GM19395 (cell line): ENCODE data around the gene GRIP1.

ENCODE experiments used
- ATAC-seq: cut with Tn5 transposase; IDR thresholded peaks from one replicate; pipeline ENCODE4 v1.9.1; 2021; ENCODE audit warnings: mild to moderate bottlenecking, moderate library complexity; ENCODE audit not compliant: unreplicated experiment

GRIP1 gene

DNA sequence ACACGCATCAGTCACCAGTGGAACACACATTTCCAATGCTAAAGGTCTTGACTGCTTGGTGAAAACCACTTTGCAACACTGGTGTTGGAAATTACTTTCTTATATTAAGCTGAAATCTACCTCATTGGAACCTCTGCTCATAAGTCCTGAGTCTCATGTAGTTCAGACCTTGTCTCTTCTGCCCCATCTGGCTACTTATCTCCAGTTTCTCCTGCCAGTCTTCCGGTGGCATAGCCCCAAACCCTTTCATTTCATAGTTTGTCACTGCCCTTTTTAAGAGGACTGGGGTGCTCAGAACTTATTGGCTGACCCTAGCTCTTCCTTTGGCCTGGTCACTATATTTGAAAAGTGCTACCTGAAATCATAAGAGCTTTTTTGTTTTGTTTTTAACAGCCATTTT is 332.9 kb downstream of the GRIP1 start:
- no peak for ATAC-seq

DNA sequence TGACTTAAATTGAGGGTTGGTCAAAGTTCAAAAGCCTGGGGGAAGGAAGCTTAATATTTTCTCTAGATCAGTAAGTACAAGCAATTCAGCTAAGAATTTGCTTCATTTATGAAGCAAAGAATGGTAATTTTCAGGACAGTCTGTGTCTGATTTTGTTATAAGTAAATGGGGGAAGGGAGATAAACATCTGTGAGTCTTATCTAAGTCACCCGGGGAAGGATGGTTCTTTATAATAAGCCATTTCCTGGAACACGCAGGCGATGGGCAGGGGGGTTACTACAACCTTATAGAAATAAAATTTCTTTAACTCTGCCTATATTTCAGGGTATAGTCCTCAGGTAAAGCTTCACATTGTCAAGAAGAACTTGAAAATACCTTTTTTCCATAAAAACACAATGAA is 333.7 kb downstream of the GRIP1 start:
- no peak for ATAC-seq

DNA sequence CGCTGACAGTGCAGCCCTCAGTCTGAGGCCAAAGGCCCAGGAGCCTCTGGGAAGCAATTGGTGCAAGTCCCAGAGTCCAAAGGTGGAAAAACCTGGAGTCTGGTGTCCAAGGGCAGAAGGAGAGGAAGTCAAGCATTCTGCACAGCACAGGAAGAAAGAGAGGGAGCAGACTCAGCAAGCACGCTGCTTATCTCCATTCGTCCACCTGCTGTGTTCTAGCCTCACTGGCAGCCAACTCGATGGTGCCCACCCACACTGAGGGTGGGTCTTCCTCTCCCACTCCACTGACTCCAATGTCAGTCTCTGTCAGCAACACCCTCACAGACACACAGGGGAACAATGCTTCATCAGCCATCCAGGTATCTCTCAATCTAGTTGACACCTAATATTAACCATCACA is 337.8 kb downstream of the GRIP1 start:
- no peak for ATAC-seq

DNA sequence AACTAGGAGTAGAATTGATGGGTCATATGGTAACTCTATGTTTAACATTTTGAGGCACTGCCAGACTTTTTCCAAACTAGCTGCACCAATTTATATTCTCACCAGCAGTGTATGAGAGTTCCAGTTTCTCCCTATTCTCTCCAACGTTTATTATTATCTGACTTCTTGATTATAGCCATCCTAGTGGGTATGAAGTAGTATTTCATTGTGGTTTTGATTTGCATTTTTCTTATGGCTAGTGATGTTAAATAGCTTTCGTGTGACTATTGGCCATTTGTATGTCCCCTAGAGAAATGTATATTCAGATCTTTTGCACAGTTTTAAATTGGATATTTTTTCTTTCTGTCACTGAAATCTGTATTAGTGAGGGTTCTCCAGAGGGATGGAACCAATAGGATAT is 338.7 kb downstream of the GRIP1 start:
- ATAC-seq: no peak

DNA sequence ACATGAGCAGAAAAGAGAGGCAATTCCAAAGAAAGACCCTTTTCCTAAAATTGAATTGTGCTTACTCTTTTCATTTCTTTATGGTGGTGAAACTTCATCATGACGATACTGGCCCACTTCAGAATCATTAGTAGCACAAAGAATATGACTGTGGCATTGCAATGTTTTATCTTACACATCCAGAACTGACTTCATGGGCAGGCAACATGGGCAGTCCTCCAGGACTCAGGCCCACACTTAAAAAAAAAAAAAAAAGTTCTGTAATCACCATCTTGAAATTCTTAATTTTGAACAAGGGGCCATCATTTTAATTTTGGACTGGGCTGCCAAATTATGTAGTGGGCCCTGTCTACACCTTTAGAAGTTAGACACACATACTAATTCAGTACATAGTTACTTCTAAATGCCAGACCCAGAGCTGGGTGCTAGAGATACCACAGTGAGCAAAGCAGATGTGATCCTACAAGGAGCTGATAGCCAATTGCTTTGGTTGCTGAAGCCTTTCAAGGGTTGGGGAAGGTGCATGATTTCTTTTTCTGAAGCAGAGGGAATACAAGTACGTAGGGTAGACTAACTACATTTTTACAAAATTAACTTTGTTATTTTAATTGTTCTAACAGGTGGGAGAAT is 341.4 kb downstream of the GRIP1 start:
- no peak for ATAC-seq

DNA sequence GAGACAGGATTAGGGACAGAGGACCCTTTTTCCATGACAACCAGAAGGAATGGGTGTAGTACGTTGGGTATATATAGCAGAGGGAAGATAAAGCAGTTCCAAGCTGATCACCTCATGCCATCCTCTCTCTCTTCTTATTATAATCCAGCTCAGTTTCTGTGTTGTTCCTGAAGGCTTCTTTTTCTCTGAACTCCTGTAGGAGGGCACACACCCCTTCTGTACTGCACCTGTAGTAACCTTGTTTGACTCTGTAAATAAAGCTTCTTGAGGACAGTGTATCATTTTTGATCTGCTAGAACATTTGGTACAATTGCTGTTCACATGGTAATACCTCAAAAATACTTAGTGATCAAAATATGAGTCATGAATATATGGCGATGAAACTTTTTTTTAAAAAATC is 343.1 kb downstream of the GRIP1 start:
- ATAC-seq: no peak

DNA sequence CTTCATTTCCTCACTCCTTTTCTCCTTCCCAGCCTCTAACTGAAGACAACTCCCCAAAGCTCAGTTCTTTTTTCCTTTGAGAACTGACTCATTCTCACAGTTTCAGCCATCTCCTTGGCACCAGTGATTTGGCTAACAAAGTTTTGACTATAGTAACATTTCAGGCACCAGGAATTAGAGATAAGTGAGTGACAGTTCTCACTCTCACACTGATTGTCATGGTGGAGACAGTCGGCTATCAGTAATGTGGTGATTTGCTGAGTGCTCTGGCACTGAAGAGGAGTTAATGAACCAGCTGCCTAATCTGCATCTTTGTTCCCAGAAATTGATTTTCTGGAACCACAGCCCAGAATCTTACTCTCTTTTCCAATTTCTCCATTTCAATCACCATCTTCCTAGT is 347.1 kb downstream of the GRIP1 start:
- no peak for ATAC-seq

DNA sequence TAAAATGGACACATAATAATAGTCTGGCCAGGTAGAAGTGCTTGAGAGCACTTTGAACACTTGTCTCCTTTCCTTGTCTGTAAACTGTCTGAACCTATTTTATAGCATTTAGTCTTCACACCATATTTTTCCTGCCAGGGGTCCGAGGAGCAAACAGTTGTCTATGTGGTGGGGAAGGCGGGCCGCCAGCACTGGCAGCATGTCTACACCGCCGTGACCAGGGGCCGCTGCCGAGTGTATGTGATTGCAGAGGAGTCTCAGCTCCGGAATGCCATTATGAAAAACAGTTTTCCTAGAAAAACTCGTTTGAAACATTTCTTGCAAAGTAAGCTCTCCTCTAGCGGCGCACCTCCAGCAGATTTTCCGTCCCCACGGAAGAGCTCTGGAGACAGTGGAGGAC is 347.9 kb downstream of the GRIP1 start:
- no peak for ATAC-seq

DNA sequence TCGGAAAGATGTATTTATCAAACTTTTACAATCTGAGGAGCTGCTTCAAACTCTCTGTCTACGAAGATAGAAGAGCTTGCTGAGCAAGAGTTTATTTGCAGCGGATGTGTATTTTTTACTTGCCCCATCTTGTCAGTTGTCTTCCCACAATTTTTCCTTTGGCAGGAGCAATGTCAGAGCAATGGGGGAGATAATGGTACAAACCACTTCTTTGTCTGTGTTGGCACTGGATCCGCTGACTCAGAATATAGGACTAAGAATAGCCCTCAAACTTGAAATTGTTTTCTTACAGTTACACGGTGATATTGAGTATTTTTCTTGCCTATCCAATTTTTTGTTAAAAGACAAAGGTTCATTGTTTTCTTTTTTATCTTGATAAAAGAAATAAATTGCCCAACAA is 348.9 kb downstream of the GRIP1 start:
- ATAC-seq: no peak

DNA sequence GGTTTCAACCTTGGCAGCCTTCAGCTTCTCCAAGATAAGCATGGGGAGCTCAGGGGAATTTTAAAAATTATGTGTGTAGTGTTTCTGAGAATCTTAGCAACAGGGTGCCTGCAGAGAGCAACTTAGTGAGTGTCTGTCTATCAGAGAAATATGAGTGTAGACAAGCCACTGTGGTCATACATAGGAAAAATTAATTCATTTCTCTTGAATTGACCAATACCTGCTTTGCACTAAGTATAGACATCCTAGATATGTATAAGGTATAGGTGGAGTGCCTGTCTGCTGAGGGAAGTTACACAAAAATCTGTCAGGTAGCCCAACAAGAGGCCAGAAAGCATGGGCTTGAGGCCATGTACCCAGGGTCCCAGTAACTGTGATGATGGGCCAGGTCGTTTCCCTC is 355.9 kb downstream of the GRIP1 start:
- no peak for ATAC-seq

DNA sequence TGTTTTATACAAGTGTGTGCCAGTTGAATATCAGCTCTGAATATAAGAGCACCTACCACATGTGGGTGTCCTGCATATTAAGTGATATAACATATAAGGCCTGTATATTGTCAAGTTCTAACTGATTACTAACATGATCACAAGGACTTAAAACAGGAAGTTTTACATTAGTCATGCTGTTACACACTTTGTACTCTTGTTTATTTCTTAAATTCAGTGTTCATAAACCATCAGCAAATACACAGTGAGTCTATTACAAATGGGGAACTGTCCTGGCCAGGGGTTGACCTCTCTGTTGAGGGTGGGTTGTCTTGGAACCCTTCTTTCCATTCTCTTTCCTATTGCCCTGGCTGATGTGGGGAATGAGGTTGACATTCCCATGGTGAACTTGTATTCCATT is 357.4 kb downstream of the GRIP1 start:
- no peak for ATAC-seq

DNA sequence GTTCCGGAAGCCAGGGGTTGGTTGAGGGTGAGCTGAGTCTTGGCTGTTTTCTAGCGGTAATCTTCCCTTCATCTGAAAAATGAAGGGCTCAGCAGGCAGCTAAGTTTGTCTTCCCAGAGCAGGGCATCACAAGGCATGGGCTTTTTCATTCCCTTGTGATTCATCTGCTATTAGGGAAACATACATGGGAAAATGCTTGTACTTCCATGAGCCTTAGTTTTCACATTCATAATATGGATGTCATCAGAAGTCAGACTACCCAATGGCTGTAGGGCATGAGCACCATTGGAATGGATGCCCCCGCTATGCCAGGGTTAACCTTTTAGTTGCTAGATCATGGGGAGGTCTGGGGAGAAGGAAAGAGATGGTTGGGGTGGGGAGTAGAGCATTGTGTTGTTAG is 357.9 kb downstream of the GRIP1 start:
- no peak for ATAC-seq

DNA sequence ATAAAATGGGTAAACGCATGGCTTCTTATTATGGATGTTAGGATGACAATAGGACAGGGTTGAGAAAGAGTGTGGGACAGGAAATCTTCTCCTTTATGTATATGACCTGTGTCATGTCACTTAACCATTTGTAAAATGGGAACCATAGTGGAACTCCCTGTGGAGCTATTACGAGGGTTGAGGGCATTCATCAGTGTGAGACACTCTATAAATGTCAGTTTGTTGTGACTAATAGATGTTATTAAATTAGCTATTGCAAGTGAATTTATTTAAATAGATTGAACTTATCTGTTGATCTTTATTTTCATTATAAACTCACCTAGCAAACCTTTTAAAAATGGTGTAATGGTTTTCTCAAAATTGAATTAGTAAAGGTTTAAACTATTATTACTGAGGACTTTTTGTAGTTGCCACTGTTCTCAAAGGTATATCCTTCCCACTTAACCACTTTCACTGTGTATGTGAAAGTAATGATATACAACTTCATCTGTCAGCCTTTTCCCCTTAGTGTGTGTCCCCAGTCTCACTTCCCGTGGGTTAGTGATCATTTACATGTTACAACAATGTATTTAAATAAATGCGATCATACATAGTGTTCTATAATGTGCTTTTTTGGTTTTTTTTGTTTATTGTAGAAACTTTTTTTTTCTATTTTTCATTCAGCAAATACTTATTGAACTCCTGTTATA is 359.5 kb downstream of the GRIP1 start:
- ATAC-seq: peak; percentile 80

DNA sequence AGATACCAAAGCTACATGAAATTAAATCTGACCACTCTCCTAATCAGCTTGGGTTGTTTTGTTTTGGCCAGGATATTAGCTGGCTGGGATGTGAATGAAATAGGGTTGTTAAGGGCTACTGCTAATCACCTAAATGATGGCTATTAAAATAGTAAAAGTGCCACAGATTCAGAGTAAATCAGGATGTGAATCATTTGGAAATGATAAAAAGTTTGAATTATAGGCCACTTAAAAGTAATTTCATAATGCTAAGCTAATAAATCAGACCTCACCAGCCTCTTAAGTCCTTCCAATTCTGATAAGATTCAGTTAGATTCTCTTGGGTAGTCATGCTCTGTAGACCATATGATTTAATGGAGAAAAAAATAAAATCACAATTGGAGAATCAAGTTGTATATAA is 364.6 kb downstream of the GRIP1 start:
- no peak for ATAC-seq

DNA sequence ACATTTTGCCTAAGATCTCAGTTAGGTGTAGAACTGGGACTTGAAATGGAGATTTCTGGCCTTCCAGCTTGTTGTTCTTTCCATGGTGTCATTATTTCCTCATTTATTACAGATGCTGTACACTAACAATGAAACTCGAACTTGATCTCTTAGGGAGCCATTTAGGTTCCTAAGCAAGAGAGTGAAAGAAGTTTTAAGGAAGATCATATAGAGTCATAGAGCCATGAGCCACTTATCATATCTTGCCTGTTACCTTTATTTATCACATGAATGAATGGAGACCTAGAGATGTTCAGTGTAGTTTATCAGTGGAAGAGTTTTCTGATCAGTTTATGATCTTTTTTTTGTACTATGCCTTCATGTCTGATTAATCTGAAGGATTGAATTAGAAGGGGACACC is 366.7 kb downstream of the GRIP1 start:
- no peak for ATAC-seq

DNA sequence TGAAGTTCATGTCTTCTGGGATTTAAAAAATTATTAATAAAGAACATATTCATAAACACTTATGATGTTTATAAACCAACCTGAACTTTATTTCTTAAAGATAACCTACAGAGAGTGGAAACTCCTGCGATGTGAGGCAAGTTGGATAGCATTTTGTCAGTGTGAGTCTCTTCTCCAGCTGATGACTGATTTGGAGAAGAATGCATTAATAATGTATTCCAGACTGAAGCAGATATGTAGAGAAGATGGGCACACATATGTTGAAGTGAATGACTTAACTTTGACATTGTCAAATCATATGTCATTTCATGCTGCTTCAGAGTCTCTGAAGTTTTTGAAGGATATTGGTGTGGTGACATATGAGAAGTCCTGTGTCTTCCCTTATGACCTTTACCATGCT is 369.3 kb downstream of the GRIP1 start:
- ATAC-seq: no peak

DNA sequence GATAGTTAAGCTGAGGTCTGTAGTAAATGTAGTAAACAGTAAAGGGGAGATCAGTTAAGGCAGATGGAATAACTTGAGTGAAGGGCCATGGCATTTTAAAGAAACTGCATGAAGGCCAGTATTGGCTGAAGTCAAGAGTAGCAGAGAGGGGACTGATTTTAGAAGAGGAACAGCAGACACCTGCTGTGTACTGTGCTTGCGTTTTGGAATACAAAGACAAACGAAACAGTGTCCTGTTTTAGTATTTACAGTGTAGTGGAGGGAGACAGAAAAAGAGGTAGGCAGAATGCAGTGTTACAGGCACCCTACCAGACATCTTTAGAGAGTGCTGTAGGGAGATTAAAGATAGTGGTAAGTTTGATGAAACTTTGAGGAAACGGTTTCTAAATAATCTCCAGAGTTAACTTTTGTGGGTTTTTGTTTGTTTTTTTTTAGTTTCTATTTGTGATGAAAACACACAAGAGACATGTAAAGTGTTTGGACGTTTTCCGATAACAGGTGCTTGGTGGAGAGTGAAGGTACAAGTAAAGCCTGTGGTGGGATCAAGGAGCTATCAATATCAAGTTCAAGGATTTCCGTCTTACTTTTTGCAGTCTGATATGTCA is 374.5 kb downstream of the GRIP1 start:
- ATAC-seq: no peak

DNA sequence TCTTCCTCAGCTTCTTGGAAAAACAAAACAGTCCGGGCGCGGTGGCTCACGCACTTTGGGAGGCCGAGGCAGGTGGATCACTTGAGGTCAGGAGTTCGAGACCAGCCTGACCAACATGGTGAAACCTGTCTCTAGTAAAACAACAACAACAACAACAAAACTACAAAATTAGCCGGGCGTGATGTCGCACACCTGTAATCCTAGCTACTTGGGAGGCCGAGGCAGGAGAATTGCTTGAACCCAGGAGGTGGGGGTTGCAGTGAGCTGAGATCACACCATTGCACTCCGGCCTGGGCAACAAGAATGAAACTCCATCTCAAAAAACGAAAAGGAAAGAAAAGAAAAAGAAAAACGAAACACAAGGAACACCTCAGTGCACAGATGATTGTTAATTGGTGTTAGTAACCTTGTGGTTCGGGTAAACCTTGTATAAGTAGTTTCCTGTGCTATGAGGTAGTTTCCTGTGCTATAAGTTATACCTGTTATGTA is 375.5 kb downstream of the GRIP1 start:
- ATAC-seq: peak; percentile 61

DNA sequence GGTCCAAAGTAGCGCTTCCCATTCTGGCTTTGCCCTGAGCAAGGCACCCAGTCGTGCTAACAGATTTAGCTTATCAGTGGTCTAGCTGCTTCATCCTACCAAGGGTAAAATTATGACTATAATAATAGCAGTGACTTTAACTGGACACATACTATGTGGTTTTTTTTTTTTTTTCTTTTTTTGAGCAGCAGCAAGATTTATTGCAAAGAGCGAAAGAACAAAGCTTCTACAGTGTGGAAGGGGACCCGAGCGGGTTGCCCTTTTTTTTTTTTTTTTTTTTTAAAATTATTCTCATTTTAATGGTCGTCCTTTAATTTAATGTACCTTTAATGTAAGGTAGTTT is 376.1 kb downstream of the GRIP1 start:
- no peak for ATAC-seq

DNA sequence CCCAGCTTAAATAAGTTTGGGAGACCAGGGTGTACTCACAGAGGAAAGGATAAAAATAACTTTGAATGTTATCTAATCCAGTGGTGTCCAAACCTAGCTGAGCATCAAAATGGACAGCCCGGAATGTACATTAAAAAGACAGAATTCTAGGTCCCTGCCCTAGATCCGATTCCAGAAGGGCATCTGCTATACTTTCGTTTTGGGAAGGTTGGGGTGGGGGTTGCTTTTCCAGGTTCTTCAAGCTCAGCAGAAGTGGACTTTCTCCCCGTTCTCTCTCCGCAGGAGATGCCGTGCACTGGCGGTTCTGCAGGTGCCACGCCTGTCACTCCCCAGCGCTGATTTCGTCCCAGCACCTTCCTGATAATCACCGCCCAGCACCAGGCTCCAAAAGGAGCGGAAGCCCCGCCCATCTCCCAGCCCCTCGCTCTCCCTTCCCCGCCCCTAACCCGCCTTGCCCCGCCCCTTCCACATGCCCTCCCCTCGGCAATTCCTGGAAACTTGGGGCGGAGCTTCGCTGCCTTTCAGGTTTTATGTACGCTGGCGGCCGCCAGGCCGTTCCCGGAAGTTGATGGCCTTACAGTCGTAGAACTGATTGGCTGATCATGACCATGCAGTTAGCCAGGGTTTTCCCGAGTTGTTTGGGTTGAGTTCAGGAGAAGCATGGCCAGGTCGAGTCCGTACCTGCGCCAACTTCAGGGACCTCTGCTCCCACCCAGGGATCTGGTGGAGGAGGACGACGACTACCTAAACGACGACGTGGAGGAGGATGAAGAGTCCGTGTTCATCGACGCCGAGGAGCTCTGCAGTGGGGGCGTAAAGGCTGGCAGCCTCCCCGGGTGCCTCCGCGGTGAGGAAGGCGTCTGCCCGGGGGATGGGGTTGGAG is 376.7 kb downstream of the GRIP1 start, which contains the start of gene HELB:
TSS of gene HELB (plus strand) at position 550 of the 883 bp plus-strand sequence. CDS start at position 661, 111 bp downstream.
- ATAC-seq: peak; percentile 89

DNA sequence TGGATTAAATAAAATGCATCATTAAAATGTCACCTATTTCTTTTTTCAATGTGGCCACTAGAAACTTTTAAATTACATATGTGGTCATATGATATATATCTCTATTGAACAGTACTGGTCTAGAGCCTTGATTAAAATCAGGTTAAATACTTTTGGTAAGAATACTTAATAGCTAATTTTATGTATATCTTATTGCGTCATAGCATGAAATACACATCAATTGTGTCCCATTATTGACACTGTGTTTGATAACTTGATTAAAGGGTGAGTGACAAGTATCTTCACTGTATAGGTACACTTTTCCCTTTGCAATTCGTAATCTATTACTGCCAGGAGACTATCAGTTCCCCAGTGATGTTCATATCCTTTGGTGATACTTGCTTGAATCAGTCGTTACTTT is 381.0 kb downstream of the GRIP1 start:
- ATAC-seq: no peak
